ENCODE data around the gene ERBB4.

DNA sequence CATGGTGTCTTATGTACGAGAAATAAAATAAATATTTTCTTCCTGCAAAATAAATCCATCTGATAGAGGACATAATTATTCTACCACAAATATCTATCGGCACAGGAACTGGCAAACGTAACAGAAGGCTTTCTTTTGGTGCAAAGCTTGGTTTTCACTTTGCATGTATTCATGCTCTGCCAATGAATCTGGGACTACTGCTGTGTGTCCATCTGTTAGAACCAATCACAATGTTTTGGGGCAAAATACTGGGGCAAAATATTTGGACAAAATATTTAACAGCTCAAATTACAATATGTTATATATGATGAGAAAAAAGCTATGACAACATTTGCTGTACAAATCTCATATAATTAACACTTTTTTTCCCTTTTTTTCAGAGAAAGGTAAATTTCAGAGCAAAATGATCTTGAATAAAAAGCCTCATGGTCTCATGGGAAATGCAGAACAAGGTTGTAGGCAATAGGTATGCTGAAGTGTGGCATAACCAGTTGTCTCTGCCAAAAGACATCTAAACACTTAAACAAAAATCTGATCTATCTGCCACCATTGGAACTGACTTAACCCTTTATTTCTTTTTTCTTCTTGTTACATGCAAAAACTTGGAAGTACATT lies 1059.0 kb downstream of the ERBB4 start:
- TF ChIP-seq, protein P1, sequence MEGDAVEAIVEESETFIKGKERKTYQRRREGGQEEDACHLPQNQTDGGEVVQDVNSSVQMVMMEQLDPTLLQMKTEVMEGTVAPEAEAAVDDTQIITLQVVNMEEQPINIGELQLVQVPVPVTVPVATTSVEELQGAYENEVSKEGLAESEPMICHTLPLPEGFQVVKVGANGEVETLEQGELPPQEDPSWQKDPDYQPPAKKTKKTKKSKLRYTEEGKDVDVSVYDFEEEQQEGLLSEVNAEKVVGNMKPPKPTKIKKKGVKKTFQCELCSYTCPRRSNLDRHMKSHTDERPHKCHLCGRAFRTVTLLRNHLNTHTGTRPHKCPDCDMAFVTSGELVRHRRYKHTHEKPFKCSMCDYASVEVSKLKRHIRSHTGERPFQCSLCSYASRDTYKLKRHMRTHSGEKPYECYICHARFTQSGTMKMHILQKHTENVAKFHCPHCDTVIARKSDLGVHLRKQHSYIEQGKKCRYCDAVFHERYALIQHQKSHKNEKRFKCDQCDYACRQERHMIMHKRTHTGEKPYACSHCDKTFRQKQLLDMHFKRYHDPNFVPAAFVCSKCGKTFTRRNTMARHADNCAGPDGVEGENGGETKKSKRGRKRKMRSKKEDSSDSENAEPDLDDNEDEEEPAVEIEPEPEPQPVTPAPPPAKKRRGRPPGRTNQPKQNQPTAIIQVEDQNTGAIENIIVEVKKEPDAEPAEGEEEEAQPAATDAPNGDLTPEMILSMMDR (IDR thresholded peaks at IDR 0.05) = no peak
- no peak for TF ChIP-seq POLR2A (IDR thresholded peaks at IDR 0.05)
- no peak for TF ChIP-seq POLR2AphosphoS5 (IDR thresholded peaks at IDR 0.05)

Data from breast epithelium (tissue), 3 donors.